ENCODE data around the gene SPATA3. TPM values are rescaled to one million over a fixed set of nuclear protein-coding genes. Genes with fewer than 3 reads are reported as not detected.

The SPATA3 gene
- total and polyA plus RNA-seq, 4 donors, result not detected

DNA sequence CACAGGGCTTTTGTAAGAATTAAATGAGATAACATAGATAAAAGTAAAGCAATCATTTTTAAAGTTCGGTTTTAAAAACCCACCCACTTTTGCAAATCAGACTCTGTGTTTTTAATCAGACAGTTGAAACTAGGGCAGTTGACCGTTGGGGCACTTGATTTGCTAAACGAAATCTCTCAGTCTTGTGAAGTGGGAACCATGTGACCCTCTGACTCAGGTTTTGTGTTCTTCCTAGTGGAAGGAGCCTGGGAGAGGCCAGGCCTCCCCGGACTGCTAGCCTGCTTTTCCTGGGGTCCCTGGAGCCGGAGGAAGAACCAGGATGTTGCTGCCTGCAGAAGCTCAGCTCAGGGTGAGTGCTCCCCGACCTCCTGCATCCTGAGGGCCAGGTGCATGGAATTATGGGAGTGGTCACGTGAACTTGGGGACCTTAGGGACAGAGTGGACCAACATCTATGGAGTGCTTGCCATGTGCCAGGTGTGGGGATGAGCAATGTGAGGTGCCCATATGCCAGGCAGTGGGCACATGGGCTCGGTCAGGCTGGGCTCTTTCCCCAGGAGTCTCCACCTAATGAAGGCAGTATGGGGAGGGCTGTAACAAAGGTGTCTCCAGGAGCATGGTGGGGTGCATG, 45.3 kb downstream of the SPATA3 start:
- Histone ChIP-seq H3K4me1 (ENCODE audit: control insufficient read depth in 4 of 4, insufficient read depth in 4 of 4, low read length in 3 of 4) (peaks cover 1 to 44% (median 39%) of the 10 kb centered on the region in 4 donors), H3K27me3 (ENCODE audit: control insufficient read depth in 4 of 4, insufficient read depth in 4 of 4, low read length in 3 of 4) (no peaks in the 10 kb centered on the region), H3K9me3 (ENCODE audit: control insufficient read depth in 4 of 4, low read length in 3 of 4) (no peaks in the 10 kb centered on the region), H3K9ac (ENCODE audit: low read depth in 1 of 2, low read length in 2 of 2) (peak overlapping the region in 1 of 2 donors; percentile 68), H3K27ac (ENCODE audit: low read depth in 1 of 2, low read length in 2 of 2) (peak overlapping the region; percentile 3 to 74), H3K4me3 (ENCODE audit: low read depth in 1 of 3, low read length in 3 of 3) (no peak overlapping the region), H3K36me3 (ENCODE audit: control insufficient read depth in 4 of 4, insufficient read depth in 3 of 4, low read depth in 1 of 4, low read length in 3 of 4) (peaks cover 2 to 19% (median 8%) of the 10 kb centered on the region in 4 donors)
- TF ChIP-seq MAX (IDR thresholded peaks at IDR 0.05), result no peak
- TF ChIP-seq RXRA (IDR thresholded peaks at IDR 0.05), result peak; percentile 42 to 49
- no peak for TF ChIP-seq FOXA2 (IDR thresholded peaks at IDR 0.05)
- TF ChIP-seq, protein P1, sequence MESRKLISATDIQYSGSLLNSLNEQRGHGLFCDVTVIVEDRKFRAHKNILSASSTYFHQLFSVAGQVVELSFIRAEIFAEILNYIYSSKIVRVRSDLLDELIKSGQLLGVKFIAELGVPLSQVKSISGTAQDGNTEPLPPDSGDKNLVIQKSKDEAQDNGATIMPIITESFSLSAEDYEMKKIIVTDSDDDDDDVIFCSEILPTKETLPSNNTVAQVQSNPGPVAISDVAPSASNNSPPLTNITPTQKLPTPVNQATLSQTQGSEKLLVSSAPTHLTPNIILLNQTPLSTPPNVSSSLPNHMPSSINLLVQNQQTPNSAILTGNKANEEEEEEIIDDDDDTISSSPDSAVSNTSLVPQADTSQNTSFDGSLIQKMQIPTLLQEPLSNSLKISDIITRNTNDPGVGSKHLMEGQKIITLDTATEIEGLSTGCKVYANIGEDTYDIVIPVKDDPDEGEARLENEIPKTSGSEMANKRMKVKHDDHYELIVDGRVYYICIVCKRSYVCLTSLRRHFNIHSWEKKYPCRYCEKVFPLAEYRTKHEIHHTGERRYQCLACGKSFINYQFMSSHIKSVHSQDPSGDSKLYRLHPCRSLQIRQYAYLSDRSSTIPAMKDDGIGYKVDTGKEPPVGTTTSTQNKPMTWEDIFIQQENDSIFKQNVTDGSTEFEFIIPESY (IDR thresholded peaks at IDR 0.05), result no peak
- TF ChIP-seq JUND (IDR thresholded peaks at IDR 0.05), result no peak
- TF ChIP-seq, protein P2, sequence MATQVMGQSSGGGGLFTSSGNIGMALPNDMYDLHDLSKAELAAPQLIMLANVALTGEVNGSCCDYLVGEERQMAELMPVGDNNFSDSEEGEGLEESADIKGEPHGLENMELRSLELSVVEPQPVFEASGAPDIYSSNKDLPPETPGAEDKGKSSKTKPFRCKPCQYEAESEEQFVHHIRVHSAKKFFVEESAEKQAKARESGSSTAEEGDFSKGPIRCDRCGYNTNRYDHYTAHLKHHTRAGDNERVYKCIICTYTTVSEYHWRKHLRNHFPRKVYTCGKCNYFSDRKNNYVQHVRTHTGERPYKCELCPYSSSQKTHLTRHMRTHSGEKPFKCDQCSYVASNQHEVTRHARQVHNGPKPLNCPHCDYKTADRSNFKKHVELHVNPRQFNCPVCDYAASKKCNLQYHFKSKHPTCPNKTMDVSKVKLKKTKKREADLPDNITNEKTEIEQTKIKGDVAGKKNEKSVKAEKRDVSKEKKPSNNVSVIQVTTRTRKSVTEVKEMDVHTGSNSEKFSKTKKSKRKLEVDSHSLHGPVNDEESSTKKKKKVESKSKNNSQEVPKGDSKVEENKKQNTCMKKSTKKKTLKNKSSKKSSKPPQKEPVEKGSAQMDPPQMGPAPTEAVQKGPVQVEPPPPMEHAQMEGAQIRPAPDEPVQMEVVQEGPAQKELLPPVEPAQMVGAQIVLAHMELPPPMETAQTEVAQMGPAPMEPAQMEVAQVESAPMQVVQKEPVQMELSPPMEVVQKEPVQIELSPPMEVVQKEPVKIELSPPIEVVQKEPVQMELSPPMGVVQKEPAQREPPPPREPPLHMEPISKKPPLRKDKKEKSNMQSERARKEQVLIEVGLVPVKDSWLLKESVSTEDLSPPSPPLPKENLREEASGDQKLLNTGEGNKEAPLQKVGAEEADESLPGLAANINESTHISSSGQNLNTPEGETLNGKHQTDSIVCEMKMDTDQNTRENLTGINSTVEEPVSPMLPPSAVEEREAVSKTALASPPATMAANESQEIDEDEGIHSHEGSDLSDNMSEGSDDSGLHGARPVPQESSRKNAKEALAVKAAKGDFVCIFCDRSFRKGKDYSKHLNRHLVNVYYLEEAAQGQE (IDR thresholded peaks at IDR 0.05), result no peak
- TF ChIP-seq RAD21 (IDR thresholded peaks at IDR 0.05), result no peak
- TF ChIP-seq HNF4A (conservative IDR thresholded peaks at IDR 0.05), result no peak
- no peak for DNase-seq (ENCODE audit: low spot score)
- WGBS, result 61% methylated on average over 8 of the region's 8 CpGs

GRCh38 chr2:231043796-231044195, 47.9 kb downstream of the SPATA3 start:
- H3K27ac ChIP-seq (ENCODE audit: low read depth in 1 of 2, low read length in 2 of 2), result no peak overlapping the region
- 93% methylated on average over 4 of the region's 4 CpGs for WGBS
- H3K36me3 ChIP-seq (ENCODE audit: control insufficient read depth in 4 of 4, insufficient read depth in 3 of 4, low read depth in 1 of 4, low read length in 3 of 4), result peaks cover 6 to 25% (median 12%) of the 10 kb centered on the region in 4 donors
- TF ChIP-seq, protein P1 (IDR thresholded peaks at IDR 0.05), result no peak
- TF ChIP-seq FOXA2 (IDR thresholded peaks at IDR 0.05) (no peak), NR2F2 (IDR thresholded peaks at IDR 0.05) (no peak), MAX (IDR thresholded peaks at IDR 0.05) (no peak)
- TF ChIP-seq, protein P2 (IDR thresholded peaks at IDR 0.05), result no peak
- H3K27me3 ChIP-seq (ENCODE audit: control insufficient read depth in 4 of 4, insufficient read depth in 4 of 4, low read length in 3 of 4), result no peaks in the 10 kb centered on the region
- H3K9ac ChIP-seq (ENCODE audit: low read depth in 1 of 2, low read length in 2 of 2), result no peak overlapping the region
- peaks cover 14 to 63% (median 56%) of the 10 kb centered on the region in 4 donors for H3K4me1 ChIP-seq (ENCODE audit: control insufficient read depth in 4 of 4, insufficient read depth in 4 of 4, low read length in 3 of 4)
- no peak overlapping the region for H3K4me3 ChIP-seq (ENCODE audit: low read depth in 1 of 3, low read length in 3 of 3)
- no peaks in the 10 kb centered on the region for H3K9me3 ChIP-seq (ENCODE audit: control insufficient read depth in 4 of 4, low read length in 3 of 4)
- DNase-seq (ENCODE audit: low spot score), result no peak

All from liver (tissue), 9 donors.